Measurements from ENCODE around the gene MINK1. TPM values are rescaled to one million over a fixed set of nuclear protein-coding genes. Genes with fewer than 3 reads are reported as not detected.

Gene MINK1
- total and polyA plus RNA-seq, 2 donors (not counting 1 experiment from before 2014, with no cell fraction given): 109 to 160 TPM

GRCh38 chr17:4853208-4853671 lies 20.1 kb downstream of the MINK1 start:
- no peak overlapping the region for H3K27ac ChIP-seq (ENCODE audit: low read length in 2 of 2)
- H2AFZ ChIP-seq (ENCODE audit: insufficient read depth, low read depth, low read length, poor library complexity, severe bottlenecking): no peak overlapping the region
- peaks cover 77% of the 10 kb centered on the region for H4K20me1 ChIP-seq (ENCODE audit: control insufficient read depth, insufficient read depth, low read length, poor library complexity, severe bottlenecking)
- POLR2A ChIA-PET: interaction anchor here (0.5 kb wide), 1 partner anchor 59 kb away, joined by 5 read pairs; no protein-coding TSS in a partner anchor
- no peak for DNase-seq
- H3K27me3 ChIP-seq (replicated peaks in 1 of 4; ENCODE audit: control extremely low read depth in 1 of 4, control insufficient read depth in 3 of 4, insufficient read depth in 4 of 4, low read length in 3 of 4): no peaks in the 10 kb centered on the region
- H3K4me3 ChIP-seq (ENCODE audit: control extremely low read depth in 1 of 5, extremely low read depth in 1 of 5, insufficient read depth in 1 of 5, low read depth in 2 of 5, low read length in 4 of 5): no peak overlapping the region
- H3K79me2 ChIP-seq (ENCODE audit: control insufficient read depth, insufficient read depth, low read length): peaks cover 73% of the 10 kb centered on the region
- H3K4me2 ChIP-seq (replicated peaks; ENCODE audit: low read depth, low read length, poor library complexity, severe bottlenecking): no peak overlapping the region
- Mint-ChIP-seq H3K4me3 (no peak overlapping the region), H3K9me3 (ENCODE audit: insufficient read depth) (no peaks in the 10 kb centered on the region), H3K27me3 (no peaks in the 10 kb centered on the region), H3K4me1 (peaks cover 25% of the 10 kb centered on the region), H3K27ac (no peak overlapping the region)
- intact Hi-C loops (cut with micrococcal nuclease): no loop called here
- no peaks in the 10 kb centered on the region for H3K4me1 ChIP-seq (ENCODE audit: control insufficient read depth in 2 of 2, insufficient read depth in 2 of 2, low read length in 2 of 2)
- no peak for TF ChIP-seq EZH2 (IDR thresholded peaks at IDR 0.05; ENCODE audit: borderline replicate concordance, insufficient read depth, low read depth, low read length, poor library complexity, severe bottlenecking)
- TF ChIP-seq, protein P1, sequence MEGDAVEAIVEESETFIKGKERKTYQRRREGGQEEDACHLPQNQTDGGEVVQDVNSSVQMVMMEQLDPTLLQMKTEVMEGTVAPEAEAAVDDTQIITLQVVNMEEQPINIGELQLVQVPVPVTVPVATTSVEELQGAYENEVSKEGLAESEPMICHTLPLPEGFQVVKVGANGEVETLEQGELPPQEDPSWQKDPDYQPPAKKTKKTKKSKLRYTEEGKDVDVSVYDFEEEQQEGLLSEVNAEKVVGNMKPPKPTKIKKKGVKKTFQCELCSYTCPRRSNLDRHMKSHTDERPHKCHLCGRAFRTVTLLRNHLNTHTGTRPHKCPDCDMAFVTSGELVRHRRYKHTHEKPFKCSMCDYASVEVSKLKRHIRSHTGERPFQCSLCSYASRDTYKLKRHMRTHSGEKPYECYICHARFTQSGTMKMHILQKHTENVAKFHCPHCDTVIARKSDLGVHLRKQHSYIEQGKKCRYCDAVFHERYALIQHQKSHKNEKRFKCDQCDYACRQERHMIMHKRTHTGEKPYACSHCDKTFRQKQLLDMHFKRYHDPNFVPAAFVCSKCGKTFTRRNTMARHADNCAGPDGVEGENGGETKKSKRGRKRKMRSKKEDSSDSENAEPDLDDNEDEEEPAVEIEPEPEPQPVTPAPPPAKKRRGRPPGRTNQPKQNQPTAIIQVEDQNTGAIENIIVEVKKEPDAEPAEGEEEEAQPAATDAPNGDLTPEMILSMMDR (IDR thresholded peaks at IDR 0.05): no peak
- ATAC-seq (ENCODE audit: low read depth): no peak
- H3K9me3 ChIP-seq (ENCODE audit: control extremely low read depth in 1 of 3, control insufficient read depth in 2 of 3, insufficient read depth in 1 of 3, low read length in 2 of 3): no peaks in the 10 kb centered on the region
- CTCF ChIA-PET: no interaction called here
- H3K9ac ChIP-seq (ENCODE audit: low read length): no peak overlapping the region
- WGBS (ENCODE audit: insufficient coverage): 64% methylated on average over 2 of the region's 2 CpGs
- peaks cover 0 to 11% of the 10 kb centered on the region in 2 experiments for H3K36me3 ChIP-seq (replicated peaks in 1 of 2; ENCODE audit: control extremely low read depth in 1 of 2, control insufficient read depth in 1 of 2, extremely low read depth in 1 of 2, insufficient read depth in 2 of 2, low read length in 1 of 2)

DNA sequence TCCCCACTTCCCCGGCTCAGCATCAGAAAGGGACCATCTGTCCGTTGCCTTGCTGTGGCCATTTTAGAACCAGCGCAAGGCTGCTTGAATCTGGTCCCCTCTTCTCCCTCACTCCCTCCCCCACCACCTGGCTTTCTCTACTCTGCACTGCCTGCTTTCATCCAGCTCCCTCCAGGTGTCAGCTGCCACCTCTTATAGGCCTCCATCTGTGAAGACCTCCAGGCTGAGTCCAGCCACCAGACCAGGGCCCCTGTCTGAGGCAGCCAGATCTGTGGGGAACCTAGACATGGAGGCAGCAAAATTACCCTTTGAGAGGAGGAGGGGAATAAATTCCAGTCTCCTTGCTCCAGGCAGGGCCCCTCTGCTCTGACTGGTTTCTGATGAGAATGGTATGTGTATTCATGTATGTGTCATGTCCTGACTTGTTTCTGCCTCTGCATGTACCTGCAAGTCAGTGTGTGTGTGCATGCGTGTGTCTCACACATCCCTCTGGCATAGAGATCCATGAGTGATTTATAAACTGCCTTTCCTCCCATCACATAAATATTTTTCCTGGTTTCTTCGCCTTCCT lies 21.1 kb downstream of the MINK1 start:
- Histone ChIP-seq H4K20me1 (ENCODE audit: control insufficient read depth, insufficient read depth, low read length, poor library complexity, severe bottlenecking) (peaks cover 78% of the 10 kb centered on the region), H3K9me3 (ENCODE audit: control extremely low read depth in 1 of 3, control insufficient read depth in 2 of 3, insufficient read depth in 1 of 3, low read length in 2 of 3) (no peaks in the 10 kb centered on the region), H3K9ac (ENCODE audit: low read length) (no peak overlapping the region), H3K36me3 (replicated peaks in 1 of 2; ENCODE audit: control extremely low read depth in 1 of 2, control insufficient read depth in 1 of 2, extremely low read depth in 1 of 2, insufficient read depth in 2 of 2, low read length in 1 of 2) (peaks cover 0 to 15% of the 10 kb centered on the region in 2 experiments), H3K27ac (ENCODE audit: low read length in 2 of 2) (no peak overlapping the region), H3K4me2 (replicated peaks; ENCODE audit: low read depth, low read length, poor library complexity, severe bottlenecking) (no peak overlapping the region), H3K79me2 (ENCODE audit: control insufficient read depth, insufficient read depth, low read length) (peaks cover 78% of the 10 kb centered on the region), H3K27me3 (replicated peaks in 1 of 4; ENCODE audit: control extremely low read depth in 1 of 4, control insufficient read depth in 3 of 4, insufficient read depth in 4 of 4, low read length in 3 of 4) (no peaks in the 10 kb centered on the region), H2AFZ (ENCODE audit: insufficient read depth, low read depth, low read length, poor library complexity, severe bottlenecking) (no peak overlapping the region), H3K4me3 (ENCODE audit: control extremely low read depth in 1 of 5, extremely low read depth in 1 of 5, insufficient read depth in 1 of 5, low read depth in 2 of 5, low read length in 4 of 5) (no peak overlapping the region), H3K4me1 (ENCODE audit: control insufficient read depth in 2 of 2, insufficient read depth in 2 of 2, low read length in 2 of 2) (no peaks in the 10 kb centered on the region)
- ChIA-PET POLR2A (no interaction called here), CTCF (interaction anchor here (0.6 kb wide), 1 partner anchor 34 kb away, joined by 3 read pairs; no protein-coding TSS in a partner anchor)
- Mint-ChIP-seq H3K4me1 (peaks cover 25% of the 10 kb centered on the region), H3K27me3 (no peaks in the 10 kb centered on the region), H3K4me3 (no peak overlapping the region), H3K9me3 (ENCODE audit: insufficient read depth) (no peaks in the 10 kb centered on the region), H3K27ac (no peak overlapping the region)
- no peak for TF ChIP-seq EZH2 (IDR thresholded peaks at IDR 0.05; ENCODE audit: borderline replicate concordance, insufficient read depth, low read depth, low read length, poor library complexity, severe bottlenecking)
- TF ChIP-seq, protein P1 (IDR thresholded peaks at IDR 0.05): no peak
- DNase-seq (no peak), ATAC-seq (ENCODE audit: low read depth) (no peak)
- 100% methylated on average over 5 of the region's 5 CpGs for WGBS (ENCODE audit: insufficient coverage)
- intact Hi-C loops (cut with micrococcal nuclease): no loop called here
